OCI-LY1 (cell line): ENCODE measurements around the gene PARD3B.

Source experiments
- CTCF ChIP-seq: fragments of 200-600 bp; sonication (generic), shearing (Covaris generic); IDR thresholded peaks from 2 replicates; pipeline ENCODE4 v1.5.1; 2017; ENCODE audit warnings: mild to moderate bottlenecking, antibody characterized with exemption, low read length, moderate library complexity, mixed read lengths
- EZH2 ChIP-seq: fragments of 200-600 bp; sonication (generic), shearing (Covaris generic); IDR thresholded peaks from 2 replicates; pipeline ENCODE4 v1.8.0; 2017; ENCODE audit warnings: borderline replicate concordance, mixed run types, mild to moderate bottlenecking, antibody characterized with exemption, low read length, moderate library complexity, mixed read lengths

GRCh38 chr2:204749319-204749718 lies 204.0 kb downstream of the PARD3B start:
- TF ChIP-seq EZH2 = no peak
- no peak for TF ChIP-seq CTCF
